Hematopoietic multipotent progenitor cell treated with erythropoietin and hydrocortisone succinate and interleukin-3 and kit ligand, for 6 days (in vitro differentiated cells): ENCODE measurements around the gene PRPF40B.
"Not testable (repeated sequence)": the region's sequence is repeated elsewhere in the genome, so short reads cannot be mapped to it uniquely, and the experiment has no call there.

Experiments used
- DNase-seq: peaks from one replicate; pipeline ENCODE4 v3.0.0-alpha.2; 2015

The PRPF40B gene

DNA sequence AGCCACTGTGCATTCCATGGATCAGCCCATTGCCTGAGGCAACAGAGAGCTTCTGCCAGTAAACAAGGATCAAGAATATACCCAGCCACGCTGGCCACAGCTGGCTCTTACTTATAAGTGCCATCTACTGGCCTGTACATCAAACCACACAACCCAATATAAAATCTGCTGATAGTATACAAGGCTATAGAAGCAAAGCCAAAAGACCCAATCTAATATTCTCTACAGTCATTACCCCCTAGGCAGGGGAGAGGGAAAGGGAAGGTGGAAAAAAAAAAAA lies 13.5 kb upstream of the PRPF40B start:
- DNase-seq = peak; percentile 50

GRCh38 chr12:49610785-49611184 lies 12.6 kb upstream of the PRPF40B start:
- DNase-seq = not testable (repeated sequence)

DNA sequence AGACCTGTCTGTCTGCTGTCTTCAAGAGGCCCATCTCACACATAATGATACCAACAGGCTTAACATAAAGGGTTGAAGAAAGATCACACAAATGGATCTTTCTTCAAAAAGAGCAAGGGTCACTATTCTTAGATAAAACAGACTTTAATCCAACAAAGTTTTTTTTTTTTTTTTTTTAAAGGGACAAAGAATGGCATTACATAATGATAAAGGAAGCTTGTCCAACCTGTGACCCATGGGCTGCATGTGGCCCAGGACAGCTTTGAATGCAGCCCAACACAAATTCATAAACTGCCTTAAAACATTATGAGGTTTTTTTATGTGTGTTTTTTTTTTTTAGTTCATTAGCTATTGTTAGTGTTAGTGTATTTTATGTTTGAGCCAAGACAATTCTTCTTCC lies 11.2 kb upstream of the PRPF40B start:
- DNase-seq = no peak

DNA sequence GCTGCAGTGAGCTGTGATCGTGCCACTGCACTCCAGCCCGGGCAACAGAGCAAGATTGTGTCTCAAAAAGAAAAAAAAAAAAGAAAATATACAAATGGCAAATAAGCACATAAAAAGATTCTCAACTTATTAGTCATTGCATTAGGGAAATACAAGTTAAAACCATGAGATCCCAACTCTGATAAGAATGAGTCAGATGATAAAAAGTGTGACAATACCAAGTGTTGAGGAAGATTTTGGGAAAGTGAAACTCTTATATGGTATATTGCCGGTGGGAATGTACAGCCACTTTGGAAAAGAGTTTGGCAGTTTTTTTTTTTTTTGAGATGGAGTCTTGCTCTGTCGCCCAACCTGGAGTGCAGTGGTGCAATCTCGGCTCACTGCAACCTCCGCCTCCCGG lies 7.6 kb upstream of the PRPF40B start:
- no peak for DNase-seq

DNA sequence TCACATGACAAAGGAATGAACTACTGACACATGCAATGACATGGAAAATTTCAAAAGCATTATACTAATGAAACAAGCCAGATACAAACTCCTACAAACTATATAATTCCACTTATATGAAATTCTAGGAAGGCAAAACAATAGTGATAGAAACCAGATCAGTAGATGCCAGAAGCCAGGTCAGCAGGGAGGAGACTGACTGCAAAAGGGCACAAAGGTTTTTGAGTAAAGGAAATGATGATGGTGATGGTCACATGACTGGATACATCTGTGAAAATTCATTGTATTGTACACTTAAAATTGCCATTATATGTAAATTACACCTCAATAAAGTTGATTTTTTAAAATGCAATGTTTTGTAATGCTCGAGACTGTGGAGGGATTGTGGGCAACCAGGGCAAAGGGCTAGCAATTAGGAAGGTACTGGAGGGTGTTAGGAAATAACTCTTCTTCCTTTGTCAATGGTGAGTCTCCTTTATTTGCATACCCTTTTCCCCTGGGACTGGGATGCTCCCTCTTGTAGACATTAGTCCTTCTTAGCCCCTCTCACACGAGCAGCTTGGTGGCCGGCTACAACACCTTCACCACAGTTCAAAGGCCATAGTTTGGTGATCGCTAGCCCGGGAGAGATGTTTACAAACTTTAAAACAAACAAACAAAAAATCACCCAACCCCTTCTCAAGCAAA lies 6.7 kb upstream of the PRPF40B start:
- no peak for DNase-seq

- DNase-seq = no peak
Observed at GRCh38 chr12:49618576-49618975, 4.8 kb upstream of the PRPF40B start.

DNA sequence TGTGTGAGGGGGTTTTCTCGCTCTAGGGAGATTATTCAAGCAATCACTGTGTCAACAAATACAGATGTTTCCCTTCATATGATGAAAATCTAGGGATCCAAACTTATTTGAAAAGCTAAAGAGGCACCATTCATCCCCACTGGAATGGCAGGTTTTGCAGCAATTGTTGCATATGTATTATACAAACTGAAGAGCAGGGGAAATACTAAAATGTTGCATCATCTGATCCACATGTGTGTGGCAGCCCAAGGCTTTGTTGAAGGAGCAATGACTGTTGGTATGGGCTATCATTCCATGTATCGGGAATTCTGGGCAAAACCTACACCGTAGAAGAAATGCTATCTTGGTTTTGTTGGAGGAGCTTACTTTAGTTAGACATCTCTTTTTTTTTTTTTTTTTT lies 4.1 kb upstream of the PRPF40B start:
- no peak for DNase-seq

DNA sequence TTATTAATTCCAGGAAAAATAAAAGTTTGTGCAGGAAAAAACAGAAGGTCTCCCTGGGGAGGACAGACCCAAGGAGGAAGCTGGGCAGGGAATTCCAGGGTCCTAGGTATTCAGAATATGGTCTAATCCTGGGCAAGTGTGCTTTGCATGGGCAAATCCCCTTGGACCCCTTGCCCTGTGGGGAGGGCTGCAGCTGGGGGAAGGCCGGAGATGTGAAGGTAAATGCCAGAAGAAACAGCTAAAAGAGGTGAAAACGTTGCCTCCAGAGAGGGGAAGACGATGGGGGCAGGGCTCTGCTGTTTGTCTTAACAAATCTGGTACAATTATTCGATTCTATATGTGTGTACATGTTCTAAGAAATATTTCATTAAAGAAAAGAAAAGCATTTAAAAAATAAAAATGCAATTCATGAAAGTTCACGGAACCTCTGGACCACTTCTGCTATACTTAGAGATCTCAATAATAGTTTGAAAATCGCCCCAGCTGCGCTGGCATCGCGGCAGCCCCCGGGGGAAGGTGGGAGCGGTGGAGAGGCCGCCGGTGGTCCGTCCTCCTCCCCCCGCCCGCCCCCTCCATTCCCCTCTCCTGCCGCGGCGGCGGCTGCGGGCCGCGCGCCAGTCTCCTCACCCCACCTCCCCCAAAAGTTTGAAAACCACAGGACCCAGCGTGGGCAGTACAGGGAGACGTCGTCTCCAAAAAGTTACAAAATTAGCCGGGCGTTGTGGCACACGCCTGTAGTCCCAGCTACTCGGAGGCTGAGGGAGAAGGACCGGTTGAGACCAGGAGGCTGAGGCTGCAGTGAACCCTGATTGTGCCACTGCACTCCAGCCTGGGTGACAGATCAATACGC lies 1.5 kb upstream of the PRPF40B start:
- no peak for DNase-seq

DNA sequence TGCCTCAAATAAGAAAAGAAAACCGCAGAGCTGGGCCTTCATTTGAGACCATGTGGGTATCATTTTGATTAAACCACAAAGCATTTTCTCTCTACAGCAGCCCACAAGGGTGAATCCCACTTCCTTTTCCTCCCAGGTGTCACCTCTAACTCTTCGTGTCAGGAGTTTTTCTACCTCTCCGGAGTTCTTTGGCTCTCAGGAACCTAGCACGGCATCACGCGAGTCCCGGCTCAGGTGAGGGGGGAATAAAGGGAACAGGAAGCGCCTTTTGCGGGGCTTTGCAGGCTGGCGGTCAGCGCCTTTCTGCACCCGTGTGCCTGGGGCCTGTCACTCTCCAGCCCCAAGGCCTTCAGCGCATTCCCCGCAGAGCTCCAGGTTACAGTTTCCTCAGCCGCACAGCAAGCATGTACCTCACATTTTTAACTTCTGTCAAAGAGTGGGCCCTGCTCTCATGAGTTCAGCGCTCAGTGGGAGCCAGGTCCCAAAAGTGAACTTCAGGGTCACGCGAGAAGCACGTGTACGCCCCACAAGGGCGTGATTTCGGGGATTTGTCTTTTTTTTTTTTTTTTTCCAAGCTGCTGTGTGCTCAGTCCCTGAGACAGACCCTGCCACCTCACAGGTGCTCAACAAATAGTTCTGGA lies 740 bp upstream of the PRPF40B start:
- DNase-seq = peak; percentile 59

DNA sequence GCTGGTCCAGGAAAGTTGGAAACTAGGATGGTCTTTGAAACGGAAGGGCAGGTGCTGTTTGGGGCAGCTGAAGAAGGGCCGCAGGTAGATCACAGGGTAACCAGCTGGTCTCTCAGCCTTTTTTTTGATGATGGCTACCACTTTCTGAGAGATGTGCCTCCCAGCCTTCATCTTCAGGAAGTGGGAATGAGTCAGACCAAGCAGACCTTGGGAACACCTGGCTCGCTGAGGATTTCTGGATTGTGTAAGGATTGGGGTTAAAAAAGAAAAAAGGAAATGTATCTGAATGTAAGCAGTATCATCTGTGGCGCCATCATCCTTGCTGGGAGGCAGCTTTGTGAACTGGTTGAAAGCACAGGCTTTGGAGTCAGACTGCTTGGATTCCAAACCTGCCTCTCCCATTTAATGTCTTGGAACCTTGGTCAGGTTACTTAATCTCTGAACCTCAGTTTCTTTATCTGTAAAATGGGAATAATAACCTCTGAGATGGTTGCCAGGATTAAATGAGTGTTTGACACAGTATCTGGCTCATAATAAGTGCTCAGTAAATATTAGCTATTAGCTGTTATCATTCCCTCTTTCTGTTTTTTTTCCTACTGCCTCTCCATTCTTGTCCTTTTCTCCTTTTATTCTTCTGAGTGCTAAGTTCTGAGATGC lies 1.7 kb downstream of the PRPF40B start:
- DNase-seq = no peak

GRCh38 chr12:49626169-49626835 lies 2.9 kb downstream of the PRPF40B start:
- no peak for DNase-seq

DNA sequence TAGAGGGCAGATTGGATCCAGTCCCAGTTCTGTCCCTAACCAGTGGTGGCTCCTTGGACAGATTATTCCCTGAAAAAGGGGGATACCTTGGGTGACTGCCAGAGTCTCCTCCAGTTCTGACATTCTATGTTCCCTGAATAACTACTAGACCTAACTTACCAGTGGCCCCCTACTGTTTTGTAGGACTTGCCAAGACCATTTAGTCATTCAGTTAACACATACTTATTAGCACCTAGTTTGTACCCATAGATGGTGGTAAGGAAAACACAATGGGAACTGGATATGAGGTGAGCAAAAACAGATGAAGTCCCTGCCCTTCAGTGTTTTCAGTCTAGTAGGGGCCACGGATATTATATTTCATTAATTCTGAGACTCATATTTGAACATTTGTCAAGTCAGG lies 3.5 kb downstream of the PRPF40B start:
- no peak for DNase-seq

- no peak for DNase-seq
Observed at GRCh38 chr12:49627752-49628360, 4.5 kb downstream of the PRPF40B start.

DNA sequence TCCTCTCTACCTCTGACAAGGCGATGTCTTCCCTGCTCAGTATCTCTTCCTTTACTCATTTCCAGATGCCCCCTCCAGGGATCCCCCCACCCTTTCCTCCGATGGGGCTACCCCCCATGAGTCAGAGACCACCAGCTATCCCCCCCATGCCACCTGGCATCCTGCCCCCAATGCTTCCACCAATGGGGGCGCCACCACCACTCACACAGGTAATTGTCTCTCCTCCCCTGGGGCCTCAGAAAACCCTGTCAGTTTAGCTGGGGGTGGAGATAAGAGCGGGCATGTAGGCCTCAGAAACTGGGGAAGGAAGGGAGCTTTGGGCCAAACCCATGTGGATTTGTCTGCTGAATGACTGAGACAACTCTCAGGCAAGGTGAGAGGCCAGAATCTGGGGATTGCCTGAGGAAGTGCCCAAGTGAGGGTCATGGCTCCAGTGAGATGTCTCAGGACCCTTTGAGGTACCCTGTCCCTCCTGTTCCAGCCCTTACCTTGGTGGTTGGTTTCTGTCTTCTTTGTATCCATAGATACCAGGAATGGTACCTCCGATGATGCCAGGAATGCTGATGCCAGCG lies 8.1 kb downstream of the PRPF40B start:
- peak; percentile 25 for DNase-seq

DNA sequence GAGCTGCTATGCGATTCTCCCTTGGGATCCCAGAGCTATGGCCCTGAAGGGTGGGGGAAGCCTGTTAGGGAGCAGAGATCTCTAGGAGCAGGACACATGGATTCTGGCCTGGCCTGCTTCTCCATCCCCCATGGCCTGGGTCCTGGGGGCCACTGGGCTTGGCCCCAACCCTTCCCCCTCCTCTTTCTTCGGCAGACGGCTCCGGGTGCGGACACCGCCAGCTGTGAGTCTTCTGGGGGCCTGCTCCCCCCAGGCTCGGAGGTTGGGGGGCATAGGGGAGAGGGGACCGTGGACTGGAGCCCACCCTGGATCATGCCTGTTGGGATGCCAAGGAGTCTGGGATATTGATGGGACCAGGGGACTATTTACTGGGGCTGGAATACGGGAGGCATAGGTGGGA lies 9.0 kb downstream of the PRPF40B start:
- no peak for DNase-seq

DNA sequence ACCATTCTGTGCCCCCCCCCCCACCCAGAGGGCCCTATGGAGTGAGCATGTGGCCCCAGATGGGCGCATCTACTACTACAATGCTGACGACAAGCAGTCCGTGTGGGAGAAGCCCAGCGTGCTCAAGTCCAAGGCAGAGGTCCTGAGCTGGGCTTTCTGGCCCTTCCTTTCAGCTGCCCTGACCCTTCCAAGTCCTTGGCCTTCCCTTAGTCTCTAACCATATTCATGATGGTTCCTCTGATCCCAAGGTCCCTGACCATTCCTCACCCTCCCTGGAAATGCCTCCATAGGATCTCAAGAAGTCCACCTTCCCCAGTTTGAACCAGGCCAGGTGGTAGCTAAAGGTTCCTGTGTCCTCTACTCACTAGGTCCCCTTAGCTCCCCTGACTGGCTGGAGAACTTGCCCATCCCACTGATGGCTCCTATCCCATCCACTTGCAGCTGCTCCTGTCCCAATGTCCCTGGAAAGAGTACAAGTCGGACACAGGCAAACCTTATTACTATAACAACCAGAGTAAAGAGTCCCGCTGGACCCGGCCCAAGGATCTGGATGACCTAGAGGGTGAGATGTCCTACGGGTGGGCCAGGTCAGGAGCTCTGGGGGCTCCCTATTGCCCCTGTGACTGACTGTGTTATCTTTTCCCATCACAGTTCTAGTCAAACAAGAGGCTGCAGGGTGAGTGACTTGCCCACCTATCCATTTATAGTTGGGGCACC lies 9.8 kb downstream of the PRPF40B start:
- DNase-seq = no peak

- no peak for DNase-seq
Observed at GRCh38 chr12:49633703-49634345, 10.5 kb downstream of the PRPF40B start.

- DNase-seq = no peak
Observed at GRCh38 chr12:49635036-49635435, 11.7 kb downstream of the PRPF40B start.

DNA sequence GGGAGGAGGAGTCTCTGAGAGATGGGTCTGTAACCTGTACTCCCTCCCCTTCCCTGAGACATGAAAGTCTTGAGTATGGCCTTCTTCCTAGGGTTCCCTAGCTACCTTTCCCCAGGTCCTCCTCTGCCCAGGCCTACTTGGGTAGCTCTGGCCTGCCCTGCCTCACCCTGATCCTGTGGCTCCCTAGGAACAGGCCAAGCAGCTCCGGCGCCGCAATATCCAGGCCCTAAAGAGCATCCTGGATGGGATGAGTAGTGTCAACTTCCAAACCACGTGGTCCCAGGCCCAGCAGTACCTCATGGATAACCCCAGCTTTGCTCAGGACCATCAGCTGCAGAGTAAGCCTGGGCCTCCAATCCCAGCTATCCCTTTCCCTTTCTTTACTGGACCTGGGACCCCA lies 12.3 kb downstream of the PRPF40B start:
- DNase-seq = no peak

- no peak for DNase-seq
Observed at GRCh38 chr12:49636574-49636973, 13.2 kb downstream of the PRPF40B start.
